GM18502 (cell line): Measurements from ENCODE around the gene GMPPA.

Source experiments
- ATAC-seq: cut with Tn5 transposase; IDR thresholded peaks from one replicate; pipeline ENCODE4 v1.9.1; 2021; ENCODE audit warnings: mild to moderate bottlenecking; ENCODE audit not compliant: unreplicated experiment, poor library complexity

Gene GMPPA

GRCh38 chr2:219466816-219467735, 31.6 kb upstream of the GMPPA start:
- no peak for ATAC-seq

DNA sequence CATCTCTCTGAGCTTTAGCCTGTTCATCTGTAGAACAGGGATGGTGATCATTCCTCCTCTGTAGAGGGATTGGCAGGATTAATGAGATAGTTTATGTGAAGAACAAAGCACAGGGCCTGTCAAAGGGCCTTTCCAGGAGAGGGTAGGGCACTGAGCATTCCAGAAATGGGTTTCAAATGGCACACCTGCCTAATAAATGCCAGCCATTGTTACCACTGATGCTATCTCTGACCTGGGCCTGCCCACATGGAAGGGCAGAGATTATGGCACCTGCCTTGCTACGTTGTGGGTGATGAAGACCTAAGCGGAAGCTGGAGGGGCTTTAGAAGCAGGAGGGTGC, 31.0 kb upstream of the GMPPA start:
- ATAC-seq, result no peak

DNA sequence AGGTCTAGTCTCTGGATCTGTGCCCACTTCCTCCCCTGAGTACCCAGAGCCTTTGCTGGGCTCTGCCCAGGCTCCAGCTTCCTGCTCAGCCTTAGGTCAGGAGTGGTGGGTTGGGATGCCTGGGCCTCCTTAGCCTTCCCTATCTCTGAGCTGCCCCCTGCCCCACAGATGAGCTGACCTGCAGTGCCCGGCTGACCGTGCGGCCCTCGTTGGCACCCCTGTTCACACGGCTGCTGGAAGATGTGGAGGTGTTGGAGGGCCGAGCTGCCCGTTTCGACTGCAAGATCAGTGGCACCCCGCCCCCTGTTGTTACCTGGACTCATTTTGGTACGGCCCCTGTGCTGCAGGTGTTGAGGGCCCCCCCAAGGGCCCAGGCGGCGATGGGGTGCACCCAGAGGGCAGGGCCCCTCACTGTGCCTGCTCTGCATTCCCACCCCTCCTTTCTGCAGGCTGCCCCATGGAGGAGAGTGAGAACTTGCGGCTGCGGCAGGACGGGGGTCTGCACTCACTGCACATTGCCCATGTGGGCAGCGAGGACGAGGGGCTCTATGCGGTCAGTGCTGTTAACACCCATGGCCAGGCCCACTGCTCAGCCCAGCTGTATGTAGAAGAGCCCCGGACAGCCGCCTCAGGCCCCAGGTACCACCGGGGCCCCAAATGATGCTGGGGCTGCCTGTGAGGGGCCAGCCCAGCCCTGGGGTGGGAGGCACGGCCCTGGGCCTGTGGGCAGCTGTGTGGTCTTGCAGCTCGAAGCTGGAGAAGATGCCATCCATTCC, 30.1 kb upstream of the GMPPA start:
- ATAC-seq, result no peak

DNA sequence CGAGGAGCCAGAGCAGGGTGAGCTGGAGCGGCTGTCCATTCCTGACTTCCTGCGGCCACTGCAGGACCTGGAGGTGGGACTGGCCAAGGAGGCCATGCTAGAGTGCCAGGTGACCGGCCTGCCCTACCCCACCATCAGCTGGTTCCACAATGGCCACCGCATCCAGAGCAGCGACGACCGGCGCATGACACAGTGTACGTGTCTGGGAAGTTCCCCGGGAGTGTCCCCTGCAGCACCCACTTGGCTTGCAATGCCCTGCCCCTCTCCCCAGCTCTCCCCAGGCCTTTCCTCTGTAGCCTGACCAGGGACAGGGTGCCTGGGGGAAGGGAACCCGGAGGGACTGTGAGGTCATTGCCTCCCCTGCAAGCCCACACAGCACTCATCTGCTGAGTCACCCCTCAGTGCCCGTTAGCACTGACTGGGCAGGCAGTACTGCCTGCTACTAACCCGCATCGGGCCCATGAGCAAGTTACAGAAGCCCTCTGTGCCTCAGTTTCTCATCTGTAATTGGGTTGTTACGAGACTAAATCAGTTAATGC, 29.4 kb upstream of the GMPPA start:
- no peak for ATAC-seq

DNA sequence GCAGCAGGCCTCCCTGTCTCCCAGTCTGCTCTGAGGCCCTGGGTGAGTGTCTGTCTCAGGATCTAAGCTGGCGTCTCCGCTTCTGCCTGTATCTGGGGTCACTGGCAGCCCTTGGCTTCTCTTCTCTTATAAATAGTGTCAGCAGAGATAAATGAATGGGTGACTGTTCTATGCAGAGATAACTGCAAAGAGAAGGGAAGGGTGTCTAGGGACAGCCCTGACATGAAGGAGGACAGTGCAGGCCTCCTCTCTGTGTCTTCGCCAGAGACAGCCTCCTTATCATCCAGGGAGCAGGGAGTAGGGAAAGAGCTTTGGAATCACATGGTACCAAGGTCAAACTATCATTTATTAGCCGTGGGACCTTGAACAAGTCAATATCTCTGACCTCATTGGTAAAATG, 28.3 kb upstream of the GMPPA start:
- no peak for ATAC-seq

GRCh38 chr2:219471476-219472371, 27.0 kb upstream of the GMPPA start:
- ATAC-seq, result no peak

DNA sequence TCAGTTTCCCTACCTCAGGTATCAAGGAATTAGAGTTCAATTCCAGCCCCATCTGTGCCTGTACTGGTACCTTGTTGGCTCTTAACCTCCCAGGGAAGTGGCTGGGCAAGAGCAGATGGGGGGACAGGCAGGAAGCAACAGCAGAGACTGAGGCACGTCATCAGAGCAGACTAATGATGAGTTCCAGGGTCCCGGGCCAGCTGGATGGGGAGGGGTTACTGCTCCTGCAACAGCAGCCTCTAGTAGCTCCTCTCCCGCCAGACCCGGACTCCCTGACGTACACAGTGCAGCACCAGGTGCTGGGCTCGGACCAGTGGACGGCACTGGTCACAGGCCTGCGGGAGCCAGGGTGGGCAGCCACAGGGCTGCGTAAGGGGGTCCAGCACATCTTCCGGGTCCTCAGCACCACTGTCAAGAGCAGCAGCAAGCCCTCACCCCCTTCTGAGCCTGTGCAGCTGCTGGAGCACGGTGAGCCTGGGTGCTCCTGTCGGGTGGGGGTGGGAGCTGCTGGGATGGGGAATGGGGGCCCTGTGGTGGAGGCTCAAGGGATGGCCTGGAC, 26.0 kb upstream of the GMPPA start:
- no peak for ATAC-seq

GRCh38 chr2:219473511-219473910, 25.2 kb upstream of the GMPPA start:
- ATAC-seq, result no peak

- no peak for ATAC-seq
These were observed 24.2 kb upstream of the GMPPA start for GRCh38 chr2:219474285-219475060.

GRCh38 chr2:219475278-219475677, 23.4 kb upstream of the GMPPA start:
- no peak for ATAC-seq

DNA sequence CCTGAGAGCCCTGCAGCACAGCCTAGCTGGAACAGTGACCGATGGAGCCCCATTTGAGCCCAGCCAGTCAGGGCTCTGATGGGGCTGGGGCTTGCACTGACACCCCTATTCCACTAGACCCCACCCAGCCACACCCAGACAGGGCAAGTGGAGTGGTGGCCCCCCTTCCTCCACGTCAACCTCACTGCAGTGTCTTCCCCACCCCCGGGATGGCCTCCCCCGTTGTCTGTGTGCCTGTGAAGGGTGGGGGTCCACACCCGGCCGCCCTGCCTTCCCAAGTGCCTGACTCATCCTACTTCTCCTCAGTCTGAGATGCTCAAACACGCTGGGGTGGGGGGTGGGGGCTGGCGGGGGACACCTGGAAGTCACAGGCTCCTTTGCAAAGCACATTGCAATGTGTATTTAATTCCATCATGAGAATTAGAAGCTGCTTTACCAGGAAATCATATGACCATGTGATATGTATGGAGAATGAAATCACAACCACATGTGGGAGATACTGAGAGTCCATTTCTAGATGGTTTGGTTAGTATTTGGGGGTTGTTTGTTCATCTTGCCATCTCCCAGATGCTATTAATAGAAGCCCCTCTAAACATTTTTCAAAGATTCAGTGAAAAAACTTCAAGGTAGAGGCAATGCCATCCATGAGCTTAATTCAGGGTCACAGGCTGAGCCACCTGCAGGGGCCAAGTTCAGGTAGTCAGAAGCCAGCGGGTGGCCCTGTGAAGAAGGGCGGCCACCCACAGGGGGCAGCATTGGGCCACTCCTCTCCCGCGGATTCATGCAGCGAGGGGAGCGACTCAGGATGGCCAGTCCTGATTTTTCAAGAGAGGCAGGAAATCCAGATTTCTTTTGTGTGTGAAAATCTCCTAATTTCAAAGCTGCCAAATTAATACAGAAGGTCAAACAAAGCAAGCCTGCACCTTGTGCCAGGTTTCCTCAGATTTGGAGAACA, 22.7 kb upstream of the GMPPA start:
- ATAC-seq, result peak; percentile 71

DNA sequence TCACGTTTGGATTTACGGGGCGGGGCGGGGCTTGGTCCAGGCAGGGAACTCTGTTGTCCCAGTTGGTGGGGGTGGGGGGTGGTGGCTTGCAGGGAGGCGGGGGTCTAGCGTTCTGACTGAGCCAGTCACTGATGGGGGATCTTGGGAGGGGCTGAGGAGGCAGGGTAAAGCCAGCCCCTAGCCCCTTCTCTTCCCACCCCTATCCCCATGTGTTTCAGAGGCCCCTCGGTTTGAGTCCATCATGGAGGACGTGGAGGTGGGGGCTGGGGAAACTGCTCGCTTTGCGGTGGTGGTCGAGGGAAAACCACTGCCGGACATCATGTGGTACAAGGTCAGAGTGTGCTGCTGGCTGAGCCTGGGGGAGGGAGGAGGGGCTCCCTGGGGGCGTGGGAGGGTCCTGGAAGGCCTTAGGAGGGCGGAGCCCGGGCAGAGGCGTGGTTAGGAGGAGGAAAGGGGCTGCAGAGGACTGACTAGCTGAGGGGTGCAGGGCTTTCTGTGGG, 22.0 kb upstream of the GMPPA start:
- ATAC-seq, result no peak

DNA sequence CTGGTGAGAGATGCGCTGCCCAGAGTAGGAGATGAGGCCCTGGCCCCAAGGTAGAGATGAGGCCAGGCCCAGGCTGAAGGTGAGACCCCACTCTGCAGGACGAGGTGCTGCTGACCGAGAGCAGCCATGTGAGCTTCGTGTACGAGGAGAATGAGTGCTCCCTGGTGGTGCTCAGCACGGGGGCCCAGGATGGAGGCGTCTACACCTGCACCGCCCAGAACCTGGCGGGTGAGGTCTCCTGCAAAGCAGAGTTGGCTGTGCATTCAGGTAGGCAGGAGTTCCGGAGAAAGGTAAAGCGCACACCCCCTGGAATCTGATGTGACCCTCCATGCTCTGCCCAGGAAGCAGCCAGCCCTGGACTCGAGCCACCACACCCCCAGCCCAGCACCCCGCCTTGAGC, 21.5 kb upstream of the GMPPA start:
- no peak for ATAC-seq

DNA sequence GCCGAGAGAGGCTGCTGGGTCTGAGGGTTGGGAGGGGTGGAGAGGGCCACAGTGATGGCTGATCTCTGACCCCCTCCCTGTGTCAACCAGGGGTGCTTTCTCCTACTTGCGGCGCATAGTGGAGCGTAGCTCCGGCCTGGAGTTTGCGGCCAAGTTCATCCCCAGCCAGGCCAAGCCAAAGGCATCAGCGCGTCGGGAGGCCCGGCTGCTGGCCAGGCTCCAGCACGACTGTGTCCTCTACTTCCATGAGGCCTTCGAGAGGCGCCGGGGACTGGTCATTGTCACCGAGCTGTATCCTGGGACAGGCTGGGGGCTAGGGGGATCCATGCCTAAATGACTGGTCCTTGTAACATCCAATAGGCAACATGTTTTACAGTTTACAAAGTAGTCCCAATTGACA, 20.9 kb upstream of the GMPPA start:
- no peak for ATAC-seq

DNA sequence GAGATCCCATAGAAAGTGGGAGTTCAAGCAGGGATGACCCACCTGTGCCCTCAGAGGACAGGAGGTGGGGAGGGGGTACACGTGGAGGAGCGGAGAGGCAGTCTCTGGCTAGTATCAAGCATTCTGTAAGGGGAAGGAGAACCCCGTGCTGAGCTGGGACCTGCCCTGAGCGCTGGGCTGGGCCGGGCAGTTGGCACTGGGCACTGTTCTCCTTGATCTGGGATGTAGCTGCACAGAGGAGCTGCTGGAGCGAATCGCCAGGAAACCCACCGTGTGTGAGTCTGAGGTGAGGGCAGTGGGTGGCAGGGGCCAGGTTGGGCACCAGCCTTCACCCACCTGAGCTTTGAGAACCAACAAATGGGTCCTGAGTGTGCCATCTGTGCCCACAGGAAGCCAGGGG, 19.8 kb upstream of the GMPPA start:
- no peak for ATAC-seq

DNA sequence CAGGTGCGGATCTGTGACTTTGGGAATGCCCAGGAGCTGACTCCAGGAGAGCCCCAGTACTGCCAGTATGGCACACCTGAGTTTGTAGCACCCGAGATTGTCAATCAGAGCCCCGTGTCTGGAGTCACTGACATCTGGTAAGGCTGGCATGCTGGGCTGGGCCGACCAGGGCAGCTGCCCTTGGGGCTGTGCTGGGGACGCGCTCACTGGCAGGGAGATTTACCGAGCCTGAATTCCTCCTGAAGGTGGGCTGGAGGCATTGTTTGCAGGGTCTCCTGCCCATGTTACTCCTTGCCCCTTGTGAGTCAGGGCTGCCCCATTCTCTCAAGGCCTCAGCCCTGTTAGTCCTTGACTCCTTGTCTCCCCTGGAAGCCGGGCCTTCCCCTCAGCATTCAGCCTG, 18.7 kb upstream of the GMPPA start:
- ATAC-seq, result no peak

- ATAC-seq, result no peak
These were observed 15.9 kb upstream of the GMPPA start for GRCh38 chr2:219482674-219483405.
